GM11168 (cell line): ENCODE results near the gene C10orf62.

Experiments used
- in situ Hi-C: fragments of 300-500 bp; cut with MboI; formaldehyde crosslinking; loops from one replicate; pipeline ENCODE4 v1.12.0; 2022; ENCODE audit warnings: low sequenced_read_pairs; ENCODE audit not compliant: unreplicated experiment

C10orf62 gene

GRCh38 chr10:97584060-97584797 lies 5.3 kb upstream of the C10orf62 start, which contains the start of gene HOGA1:
TSS of gene HOGA1 (plus strand) at chr10:97584389. CDS start at chr10:97584704, 315 bp downstream.
- in situ Hi-C loops = no loop called here

- in situ Hi-C loops = no loop called here
Observed at GRCh38 chr10:97584798-97585438, 4.6 kb upstream of the C10orf62 start.

- in situ Hi-C loops = no loop called here
Observed at GRCh38 chr10:97585439-97585811, 4.1 kb upstream of the C10orf62 start.

- in situ Hi-C loops = no loop called here
Observed at GRCh38 chr10:97587183-97587582, 2.3 kb upstream of the C10orf62 start.

GRCh38 chr10:97590082-97590747 lies 694 bp downstream of the C10orf62 start:
- in situ Hi-C loops = no loop called here

- in situ Hi-C loops = no loop called here
Observed at GRCh38 chr10:97590748-97591495, 1.4 kb downstream of the C10orf62 start.

- in situ Hi-C loops = no loop called here
Observed at GRCh38 chr10:97593421-97593820, 3.9 kb downstream of the C10orf62 start.

GRCh38 chr10:97596101-97597082 lies 6.9 kb downstream of the C10orf62 start:
- in situ Hi-C loops = no loop called here

GRCh38 chr10:97597778-97598177 lies 8.3 kb downstream of the C10orf62 start:
- in situ Hi-C loops = no loop called here

- in situ Hi-C loops = no loop called here
Observed at GRCh38 chr10:97598407-97599271, 9.1 kb downstream of the C10orf62 start.

GRCh38 chr10:97599272-97599619 lies 9.7 kb downstream of the C10orf62 start:
- in situ Hi-C loops = no loop called here

- in situ Hi-C loops = no loop called here
Observed at GRCh38 chr10:97600616-97601015, 11.1 kb downstream of the C10orf62 start.

GRCh38 chr10:97601268-97602215 lies 12.0 kb downstream of the C10orf62 start:
- in situ Hi-C loops = no loop called here

GRCh38 chr10:97607095-97607636 lies 17.6 kb downstream of the C10orf62 start:
- in situ Hi-C loops = no loop called here

- in situ Hi-C loops = no loop called here
Observed at GRCh38 chr10:97608991-97609561, 19.6 kb downstream of the C10orf62 start.

GRCh38 chr10:97611473-97611872 lies 22.0 kb downstream of the C10orf62 start:
- in situ Hi-C loops = no loop called here

- in situ Hi-C loops = no loop called here
Observed at GRCh38 chr10:97612386-97612785, 22.9 kb downstream of the C10orf62 start.
